ENCODE results near the gene DPP10.

DNA sequence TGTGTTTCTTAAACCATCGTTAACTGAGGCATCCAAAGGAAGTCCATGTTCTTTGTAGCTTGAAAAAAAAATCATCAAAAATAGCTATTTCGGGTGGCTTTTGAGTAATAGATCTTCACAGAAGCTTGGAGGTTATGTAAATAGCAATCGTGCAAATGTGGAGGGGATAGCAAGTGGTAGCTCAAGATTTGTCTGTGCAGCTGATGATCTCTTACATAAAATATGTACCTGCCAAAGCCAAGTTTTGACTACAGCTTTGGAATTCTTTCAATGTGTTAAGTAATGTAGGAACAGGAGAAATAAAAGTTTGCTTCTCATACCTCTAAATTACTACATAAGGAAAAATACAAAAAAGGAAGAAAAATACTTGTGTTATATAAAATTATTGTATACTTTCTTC, 1432.0 kb downstream of the DPP10 start:
- TF ChIP-seq TAF1 (IDR thresholded peaks at IDR 0.05; ENCODE audit: borderline replicate concordance, insufficient read depth, low read length) (no peak), POLR2AphosphoS5 (IDR thresholded peaks at IDR 0.05; ENCODE audit: low read depth, low read length) (no peak), SIN3A (IDR thresholded peaks at IDR 0.05; ENCODE audit: borderline replicate concordance, insufficient read depth, low read length) (no peak), FOXP2 (optimal IDR thresholded peaks at IDR 0.05; ENCODE audit: borderline replicate concordance, extremely low read depth, extremely low read length, insufficient read depth) (no peak)
- TF ChIP-seq, protein P1, sequence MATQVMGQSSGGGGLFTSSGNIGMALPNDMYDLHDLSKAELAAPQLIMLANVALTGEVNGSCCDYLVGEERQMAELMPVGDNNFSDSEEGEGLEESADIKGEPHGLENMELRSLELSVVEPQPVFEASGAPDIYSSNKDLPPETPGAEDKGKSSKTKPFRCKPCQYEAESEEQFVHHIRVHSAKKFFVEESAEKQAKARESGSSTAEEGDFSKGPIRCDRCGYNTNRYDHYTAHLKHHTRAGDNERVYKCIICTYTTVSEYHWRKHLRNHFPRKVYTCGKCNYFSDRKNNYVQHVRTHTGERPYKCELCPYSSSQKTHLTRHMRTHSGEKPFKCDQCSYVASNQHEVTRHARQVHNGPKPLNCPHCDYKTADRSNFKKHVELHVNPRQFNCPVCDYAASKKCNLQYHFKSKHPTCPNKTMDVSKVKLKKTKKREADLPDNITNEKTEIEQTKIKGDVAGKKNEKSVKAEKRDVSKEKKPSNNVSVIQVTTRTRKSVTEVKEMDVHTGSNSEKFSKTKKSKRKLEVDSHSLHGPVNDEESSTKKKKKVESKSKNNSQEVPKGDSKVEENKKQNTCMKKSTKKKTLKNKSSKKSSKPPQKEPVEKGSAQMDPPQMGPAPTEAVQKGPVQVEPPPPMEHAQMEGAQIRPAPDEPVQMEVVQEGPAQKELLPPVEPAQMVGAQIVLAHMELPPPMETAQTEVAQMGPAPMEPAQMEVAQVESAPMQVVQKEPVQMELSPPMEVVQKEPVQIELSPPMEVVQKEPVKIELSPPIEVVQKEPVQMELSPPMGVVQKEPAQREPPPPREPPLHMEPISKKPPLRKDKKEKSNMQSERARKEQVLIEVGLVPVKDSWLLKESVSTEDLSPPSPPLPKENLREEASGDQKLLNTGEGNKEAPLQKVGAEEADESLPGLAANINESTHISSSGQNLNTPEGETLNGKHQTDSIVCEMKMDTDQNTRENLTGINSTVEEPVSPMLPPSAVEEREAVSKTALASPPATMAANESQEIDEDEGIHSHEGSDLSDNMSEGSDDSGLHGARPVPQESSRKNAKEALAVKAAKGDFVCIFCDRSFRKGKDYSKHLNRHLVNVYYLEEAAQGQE (IDR thresholded peaks at IDR 0.05; ENCODE audit: insufficient read depth in 1 of 2, low read depth in 2 of 2, low read length in 2 of 2), result no peak
